ENCODE measurements around the gene TBC1D22A.
A peak's percentile ranks its signal among the peaks of the same experiment; 100 is the strongest.

The TBC1D22A gene

GRCh38 chr22:47066616-47066905 lies 304.1 kb downstream of the TBC1D22A start:
- DNase-seq: no peak

GRCh38 chr22:47067321-47067890 lies 305.0 kb downstream of the TBC1D22A start:
- DNase-seq: no peak

GRCh38 chr22:47067911-47068625 lies 305.6 kb downstream of the TBC1D22A start:
- DNase-seq: no peak

GRCh38 chr22:47068626-47068996 lies 306.2 kb downstream of the TBC1D22A start:
- no peak for DNase-seq

GRCh38 chr22:47069270-47069669 lies 306.8 kb downstream of the TBC1D22A start:
- DNase-seq: no peak

GRCh38 chr22:47071078-47071806 lies 308.8 kb downstream of the TBC1D22A start:
- DNase-seq: no peak

- no peak for DNase-seq
Measured at GRCh38 chr22:47071807-47072641, 309.6 kb downstream of the TBC1D22A start.

GRCh38 chr22:47072642-47072967 lies 310.2 kb downstream of the TBC1D22A start:
- DNase-seq: no peak

- no peak for DNase-seq
Measured at GRCh38 chr22:47073075-47073474, 310.6 kb downstream of the TBC1D22A start.

GRCh38 chr22:47074105-47074504 lies 311.7 kb downstream of the TBC1D22A start:
- DNase-seq: no peak

GRCh38 chr22:47075568-47075967 lies 313.1 kb downstream of the TBC1D22A start:
- DNase-seq: no peak

GRCh38 chr22:47076758-47077157 lies 314.3 kb downstream of the TBC1D22A start:
- DNase-seq: no peak

- no peak for DNase-seq
Measured at GRCh38 chr22:47080100-47080499, 317.6 kb downstream of the TBC1D22A start.

GRCh38 chr22:47082505-47082904 lies 320.1 kb downstream of the TBC1D22A start:
- DNase-seq: no peak

GRCh38 chr22:47083379-47083986 lies 321.0 kb downstream of the TBC1D22A start:
- DNase-seq: no peak

- no peak for DNase-seq
Measured at GRCh38 chr22:47084226-47084625, 321.8 kb downstream of the TBC1D22A start.

GRCh38 chr22:47086596-47087248 lies 324.3 kb downstream of the TBC1D22A start:
- no peak for DNase-seq

- DNase-seq: no peak
Measured at GRCh38 chr22:47088480-47089158, 326.2 kb downstream of the TBC1D22A start.

GRCh38 chr22:47089374-47089773 lies 326.9 kb downstream of the TBC1D22A start:
- no peak for DNase-seq

GRCh38 chr22:47089796-47090460 lies 327.5 kb downstream of the TBC1D22A start:
- no peak for DNase-seq

GRCh38 chr22:47090591-47091245 lies 328.3 kb downstream of the TBC1D22A start:
- peak; percentile 35 for DNase-seq
